Peyer's patch (tissue), 4 donors: ENCODE results near the gene NDUFV1. TPM values are rescaled to one million over a fixed set of nuclear protein-coding genes. Genes with fewer than 3 reads are reported as not detected.
"Not testable (repeated sequence)": the region's sequence is repeated elsewhere in the genome, so short reads cannot be mapped to it uniquely, and the experiment has no call there.

Experiments
- DNase-seq, 3 donors: peaks; one replicate each; pipeline ENCODE4 v3.0.0-alpha.2; 2017 to 2019
- H3K27ac ChIP-seq, 4 donors: fragments of 200-600 bp; sonication (generic); one replicate each; pipeline ENCODE4 v1.5.1; 2016 to 2019
- H3K27me3 ChIP-seq, 2 donors: fragments of 200-600 bp; sonication (generic); one replicate each; pipeline ENCODE4 v1.5.1; 2019
- H3K36me3 ChIP-seq, 3 donors: fragments of 200-600 bp; sonication (generic); one replicate each; pipeline ENCODE4 v1.5.1; 2016 to 2019
- H3K4me1 ChIP-seq, 4 donors: fragments of 200-600 bp; sonication (generic); one replicate each; pipeline ENCODE4 v1.5.1; 2016 to 2019
- H3K4me3 ChIP-seq, 4 donors: fragments of 200-600 bp; sonication (generic); 1 replicate in 3 of 4; 2 replicates in 1 of 4; pipeline ENCODE4 v1.5.1; 2016 to 2019; ENCODE audit warnings: mild to moderate bottlenecking in 1 of 4
- H3K9me3 ChIP-seq, 4 donors: fragments of 200-600 bp; sonication (generic); one replicate each; pipeline ENCODE4 v1.5.1; 2016 to 2019; ENCODE audit warnings: mild to moderate bottlenecking in 1 of 4
- POLR2A ChIP-seq, 2 donors: fragments of 450-650 bp; IDR thresholded peaks; one replicate each; pipeline ENCODE4 v1.5.1; 2017; ENCODE audit warnings: antibody characterized with exemption in 2 of 2, mild to moderate bottlenecking in 2 of 2, moderate library complexity in 2 of 2
- total RNA-seq, 4 donors: library from RNA; depleted of rRNA; stranded (reverse); fragments of >200 nt; gene quantifications; one replicate each; pipeline ENCODE4 v1.1.0, GENCODE V29; 2016
- TF ChIP-seq, protein P1 (sequence below), 6 experiments: fragments of 450-650 bp in 4 of 6; fragments of 200-600 bp in 2 of 6; sonication (generic) in 1 of 6; IDR thresholded peaks; one replicate each; pipeline ENCODE4 v1.5.1; 2017 to 2019; ENCODE audit warnings: antibody characterized with exemption in 6 of 6, mild to moderate bottlenecking in 3 of 6, moderate library complexity in 1 of 6

The NDUFV1 gene
- total RNA-seq, 4 donors from 2014 or later, result 297 to 532 (median 329) TPM

DNA sequence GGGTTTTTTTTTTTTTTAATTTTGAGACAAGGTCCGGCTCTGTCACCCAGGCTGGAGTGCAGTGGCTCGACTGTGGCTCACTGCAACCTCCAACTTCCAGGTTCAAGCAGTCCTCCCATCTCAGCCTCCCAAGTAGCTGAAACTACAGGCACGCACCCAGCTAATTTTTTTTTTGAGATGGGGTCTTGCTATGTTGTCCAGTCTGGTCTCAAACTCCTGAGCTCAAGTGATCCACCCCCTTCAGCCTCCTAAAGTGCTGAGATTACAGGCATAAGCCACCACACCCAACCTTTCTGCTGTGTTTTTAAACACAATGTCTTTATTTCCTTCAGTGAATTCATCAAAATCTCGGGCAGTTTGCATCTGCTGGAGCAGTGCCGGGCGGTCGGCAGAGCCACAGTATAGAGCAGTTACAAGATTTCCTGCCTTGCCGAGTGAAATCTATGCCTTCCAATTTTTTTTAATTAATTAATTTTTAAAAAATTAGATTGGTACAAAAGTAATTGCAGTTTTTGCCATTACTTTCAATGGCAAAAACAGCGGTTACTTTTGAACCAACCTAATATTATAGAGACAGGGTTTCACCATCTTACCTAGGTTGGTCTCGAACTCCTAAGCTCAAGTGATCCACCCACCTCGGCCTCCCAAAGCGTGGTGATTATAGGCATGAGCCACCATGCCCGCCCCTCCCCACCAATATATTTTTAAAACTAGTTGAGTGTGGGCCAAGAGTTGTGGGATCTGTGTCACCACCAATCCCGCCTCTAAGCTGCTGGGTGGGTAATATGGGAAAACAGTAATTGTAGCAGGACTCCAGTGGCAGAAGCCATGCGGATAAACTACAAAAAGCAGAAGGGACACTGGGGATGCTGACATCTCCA lies 46.5 kb downstream of the NDUFV1 start:
- no peaks in the 10 kb centered on the region for H3K9me3 ChIP-seq
- peak in 2 of 3 donors; percentile 26 to 37 for DNase-seq
- H3K4me1 ChIP-seq, result peaks cover 0 to 33% (median 14%) of the 10 kb centered on the region in 4 donors
- no peaks in the 10 kb centered on the region for H3K36me3 ChIP-seq
- TF ChIP-seq, protein P1, sequence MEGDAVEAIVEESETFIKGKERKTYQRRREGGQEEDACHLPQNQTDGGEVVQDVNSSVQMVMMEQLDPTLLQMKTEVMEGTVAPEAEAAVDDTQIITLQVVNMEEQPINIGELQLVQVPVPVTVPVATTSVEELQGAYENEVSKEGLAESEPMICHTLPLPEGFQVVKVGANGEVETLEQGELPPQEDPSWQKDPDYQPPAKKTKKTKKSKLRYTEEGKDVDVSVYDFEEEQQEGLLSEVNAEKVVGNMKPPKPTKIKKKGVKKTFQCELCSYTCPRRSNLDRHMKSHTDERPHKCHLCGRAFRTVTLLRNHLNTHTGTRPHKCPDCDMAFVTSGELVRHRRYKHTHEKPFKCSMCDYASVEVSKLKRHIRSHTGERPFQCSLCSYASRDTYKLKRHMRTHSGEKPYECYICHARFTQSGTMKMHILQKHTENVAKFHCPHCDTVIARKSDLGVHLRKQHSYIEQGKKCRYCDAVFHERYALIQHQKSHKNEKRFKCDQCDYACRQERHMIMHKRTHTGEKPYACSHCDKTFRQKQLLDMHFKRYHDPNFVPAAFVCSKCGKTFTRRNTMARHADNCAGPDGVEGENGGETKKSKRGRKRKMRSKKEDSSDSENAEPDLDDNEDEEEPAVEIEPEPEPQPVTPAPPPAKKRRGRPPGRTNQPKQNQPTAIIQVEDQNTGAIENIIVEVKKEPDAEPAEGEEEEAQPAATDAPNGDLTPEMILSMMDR (IDR thresholded peaks at IDR 0.05), result no peak
- TF ChIP-seq POLR2A (IDR thresholded peaks at IDR 0.05), result no peak
- H3K27me3 ChIP-seq, result no peaks in the 10 kb centered on the region
- no peak overlapping the region for H3K27ac ChIP-seq
- H3K4me3 ChIP-seq, result no peak overlapping the region

DNA sequence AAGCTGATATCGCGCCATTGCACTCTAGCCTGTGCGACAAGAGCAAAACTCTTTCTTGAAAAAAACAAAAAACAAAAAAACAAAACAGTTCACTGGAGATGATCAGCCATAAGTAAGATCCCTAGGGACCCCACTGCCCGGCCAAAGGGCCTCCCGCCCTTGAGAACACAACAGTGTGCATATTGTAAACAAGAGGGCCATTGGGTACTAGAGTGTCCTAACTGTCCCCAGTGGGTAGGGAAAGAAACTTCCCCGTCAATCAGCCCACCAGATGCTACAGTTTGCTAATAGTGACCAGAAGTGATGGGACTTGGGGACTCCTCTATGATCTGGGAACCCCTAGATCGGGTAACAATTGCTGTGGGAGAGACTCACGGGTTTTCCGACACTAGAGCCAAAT lies 47.5 kb downstream of the NDUFV1 start:
- no peak overlapping the region for H3K27ac ChIP-seq
- H3K36me3 ChIP-seq, result no peaks in the 10 kb centered on the region
- no peaks in the 10 kb centered on the region for H3K27me3 ChIP-seq
- H3K4me3 ChIP-seq, result no peak overlapping the region
- peaks cover 0 to 23% (median 6%) of the 10 kb centered on the region in 4 donors for H3K4me1 ChIP-seq
- no peaks in the 10 kb centered on the region for H3K9me3 ChIP-seq
- TF ChIP-seq, protein P1 (IDR thresholded peaks at IDR 0.05), result no peak
- no peak for TF ChIP-seq POLR2A (IDR thresholded peaks at IDR 0.05)
- peak in 1 of 3 donors; percentile 7 for DNase-seq

DNA sequence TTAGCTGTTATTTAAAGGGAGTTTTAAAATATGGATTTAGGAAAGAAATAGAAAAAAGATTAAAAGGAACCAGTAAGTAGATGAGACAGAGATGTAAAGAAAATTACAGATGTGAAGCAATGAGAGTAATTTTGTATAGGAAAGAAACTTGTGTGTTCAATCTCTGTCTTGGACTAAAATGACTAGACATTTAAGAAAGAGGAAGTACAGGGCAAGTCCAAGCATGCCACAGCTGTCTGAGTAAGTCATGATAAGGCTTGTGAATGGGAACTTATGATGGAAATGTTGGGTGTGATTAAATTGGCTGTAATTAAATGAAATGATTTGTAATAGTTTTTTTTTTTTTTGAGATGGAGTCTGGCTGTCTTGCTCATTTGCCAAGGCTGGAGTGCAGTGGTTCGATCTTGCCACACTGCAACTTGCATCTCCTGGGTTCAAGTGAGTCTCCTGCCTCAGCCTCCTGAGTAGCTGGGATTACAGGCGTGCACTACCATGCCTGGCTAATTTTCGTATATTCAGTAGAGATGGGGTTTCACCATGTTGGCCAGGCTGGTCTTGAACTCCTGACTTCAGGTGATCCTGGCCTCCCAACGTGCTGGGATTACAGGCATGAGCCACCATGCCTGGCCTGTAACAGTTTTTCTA lies 49.7 kb downstream of the NDUFV1 start:
- H3K36me3 ChIP-seq, result no peaks in the 10 kb centered on the region
- peaks cover 0 to 8% (median 0%) of the 10 kb centered on the region in 4 donors for H3K4me1 ChIP-seq
- peak in 1 of 3 donors; percentile 11 for DNase-seq
- H3K4me3 ChIP-seq, result no peak overlapping the region
- no peak overlapping the region for H3K27ac ChIP-seq
- TF ChIP-seq POLR2A (IDR thresholded peaks at IDR 0.05), result no peak
- TF ChIP-seq, protein P1 (IDR thresholded peaks at IDR 0.05), result no peak
- H3K9me3 ChIP-seq, result no peaks in the 10 kb centered on the region
- no peaks in the 10 kb centered on the region for H3K27me3 ChIP-seq

DNA sequence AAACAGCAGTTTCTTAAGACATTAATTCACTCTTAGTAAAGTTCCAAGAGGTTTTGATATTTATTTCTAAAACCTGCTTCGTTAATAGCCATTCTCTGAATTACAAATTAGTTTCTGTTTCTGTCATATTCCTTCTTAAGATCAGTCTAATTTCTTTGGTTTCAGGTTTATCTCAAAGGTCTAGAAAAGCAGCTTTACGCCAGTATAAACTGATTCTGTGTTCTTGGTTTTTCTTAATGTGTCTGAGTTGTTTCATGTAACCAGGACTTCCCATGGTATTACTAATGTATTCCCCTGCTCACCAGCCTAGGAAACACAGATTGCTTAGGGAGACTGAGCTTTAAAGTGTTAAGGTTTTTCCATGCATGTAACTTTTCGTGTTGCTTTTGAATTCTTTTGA lies 50.6 kb downstream of the NDUFV1 start:
- no peaks in the 10 kb centered on the region for H3K36me3 ChIP-seq
- no peak overlapping the region for H3K27ac ChIP-seq
- H3K27me3 ChIP-seq, result no peaks in the 10 kb centered on the region
- no peaks in the 10 kb centered on the region for H3K4me1 ChIP-seq
- no peak overlapping the region for H3K4me3 ChIP-seq
- no peaks in the 10 kb centered on the region for H3K9me3 ChIP-seq
- no peak for DNase-seq
- TF ChIP-seq, protein P1 (IDR thresholded peaks at IDR 0.05), result no peak
- TF ChIP-seq POLR2A (IDR thresholded peaks at IDR 0.05), result no peak

DNA sequence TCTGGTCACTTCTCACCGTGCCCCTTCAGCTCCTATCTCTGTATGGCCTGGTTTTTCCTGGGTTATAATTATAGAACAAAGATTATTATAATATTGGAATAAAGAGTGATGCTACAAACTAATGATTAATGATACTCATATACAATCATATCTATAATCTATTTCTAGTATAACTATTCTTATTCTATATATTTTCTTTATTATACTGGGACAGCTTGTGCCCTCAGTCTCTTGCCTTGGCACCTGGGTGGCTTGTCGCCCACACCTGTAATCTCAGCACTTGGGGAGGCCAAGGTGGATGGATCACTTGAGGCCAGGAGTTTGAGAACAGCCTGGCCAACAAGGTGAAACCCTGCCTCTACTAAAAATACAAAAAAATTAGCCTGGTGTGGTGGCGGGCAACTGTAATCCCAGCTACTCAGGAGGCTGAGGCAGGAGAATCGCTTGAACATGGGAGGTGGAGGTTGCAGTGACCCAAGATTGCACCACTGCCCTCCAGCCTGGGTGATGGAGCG lies 53.0 kb downstream of the NDUFV1 start:
- peak in 1 of 3 donors; percentile 21 for DNase-seq
- not testable (repeated sequence) for H3K4me3 ChIP-seq, H3K27ac ChIP-seq, H3K27me3 ChIP-seq, H3K36me3 ChIP-seq, H3K4me1 ChIP-seq, H3K9me3 ChIP-seq
- TF ChIP-seq, protein P1 (IDR thresholded peaks at IDR 0.05), result peak in 1 of 6 experiments; percentile 20

DNA sequence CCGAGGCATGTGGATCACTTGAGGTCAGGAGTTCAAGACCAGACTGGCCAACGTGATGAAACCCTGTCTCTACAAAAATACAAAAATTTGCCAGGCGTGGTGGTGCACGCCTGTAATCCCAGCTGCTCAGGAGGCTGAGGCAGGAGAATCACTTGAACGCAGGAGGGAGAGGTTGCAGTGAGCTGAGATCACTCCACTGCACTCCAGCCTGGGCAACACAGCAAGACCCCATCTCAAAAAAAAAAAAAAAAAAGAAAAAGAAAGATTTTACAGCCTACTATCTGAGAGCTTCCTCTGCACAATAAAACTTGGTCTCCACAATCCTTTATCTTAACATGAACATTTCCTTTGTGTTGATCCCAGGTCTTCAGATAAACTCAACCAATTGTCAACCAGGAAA lies 54.0 kb downstream of the NDUFV1 start:
- not testable (repeated sequence) for H3K4me3 ChIP-seq, H3K9me3 ChIP-seq, H3K27ac ChIP-seq, H3K27me3 ChIP-seq, H3K4me1 ChIP-seq, H3K36me3 ChIP-seq
- peak in 1 of 3 donors; percentile 6 for DNase-seq
